ENCODE data around the gene UBE2B.
A peak's percentile ranks its signal among the peaks of the same experiment; 100 is the strongest.
"Not testable (repeated sequence)": the region's sequence is repeated elsewhere in the genome, so short reads cannot be mapped to it uniquely, and the experiment has no call there.

The UBE2B gene

DNA sequence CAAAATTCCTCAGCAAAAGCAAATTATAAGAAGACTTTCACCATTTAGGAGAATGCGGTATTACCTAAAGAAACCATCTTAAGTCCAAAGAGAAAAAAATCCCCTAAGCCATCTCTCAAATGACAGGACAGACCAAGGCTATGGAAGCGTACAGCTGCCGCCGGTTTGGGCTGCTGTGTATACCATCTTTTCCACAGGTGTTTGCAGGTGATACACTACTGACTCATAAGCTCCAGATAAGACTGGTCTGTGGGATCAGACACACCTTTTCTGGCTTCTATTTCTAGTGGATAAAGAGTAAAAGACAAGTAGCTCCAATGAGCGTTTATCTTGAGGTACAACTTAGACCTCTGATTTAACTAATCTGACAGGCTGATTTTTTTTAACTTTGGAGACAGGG, 32.6 kb downstream of the UBE2B start:
- no peak for DNase-seq

DNA sequence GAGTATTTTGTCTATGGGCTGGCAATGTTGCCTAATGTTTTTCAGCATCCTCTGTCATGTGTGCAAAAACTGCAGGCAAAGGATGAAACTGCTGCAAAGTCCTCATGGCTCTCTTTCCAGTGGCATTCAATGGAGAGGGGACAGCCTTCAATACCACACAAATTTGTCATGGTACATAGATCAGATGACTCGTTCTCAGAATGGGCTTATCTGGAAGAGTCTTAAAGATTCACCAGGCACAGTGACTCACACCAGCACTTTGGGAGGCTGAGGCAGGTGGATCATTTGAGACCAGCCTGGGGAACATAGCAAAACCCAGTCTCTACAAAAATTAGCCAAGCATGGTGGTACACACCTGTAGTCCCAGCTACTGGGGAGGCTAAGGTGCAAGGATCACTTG, 35.0 kb downstream of the UBE2B start:
- peak; percentile 22 for DNase-seq

DNA sequence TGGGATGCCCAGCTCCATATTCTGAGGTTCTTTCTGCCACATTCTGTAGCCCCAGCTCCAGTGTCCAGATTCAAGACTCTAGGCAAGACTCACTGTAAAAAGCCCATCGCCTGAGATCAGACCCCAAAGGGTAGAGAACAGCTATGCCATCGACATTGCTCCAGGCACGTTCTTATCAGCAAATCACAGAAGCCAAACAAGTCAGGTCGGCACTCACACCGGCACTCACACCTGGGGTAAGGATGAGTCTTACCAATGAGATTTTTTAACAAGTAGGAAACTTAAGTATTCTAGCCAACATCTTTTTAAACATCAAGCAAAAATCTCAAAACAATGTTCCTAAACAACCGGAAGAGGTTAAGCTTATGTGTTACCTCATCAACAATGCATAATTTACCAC, 38.0 kb downstream of the UBE2B start:
- no peak for DNase-seq

DNA sequence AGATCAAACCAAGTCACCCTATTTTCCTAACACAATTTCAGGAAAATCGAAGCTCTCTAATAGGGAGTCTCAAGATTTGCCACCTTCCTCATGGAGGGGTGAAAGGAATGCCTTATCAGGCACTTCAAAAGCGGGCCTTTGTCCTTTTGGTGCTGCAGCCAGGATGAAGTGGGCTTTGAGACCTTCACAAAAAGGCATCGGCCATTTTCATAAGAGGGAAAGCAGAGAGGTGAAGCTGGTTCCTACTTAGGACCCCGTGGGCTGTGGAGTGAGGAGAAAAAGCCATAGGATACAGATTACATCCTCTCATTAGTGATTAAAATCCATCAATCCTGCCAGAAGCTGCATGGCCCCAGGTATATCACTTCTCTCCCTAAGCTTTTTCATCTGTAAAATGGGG, 39.5 kb downstream of the UBE2B start:
- no peak for DNase-seq

DNA sequence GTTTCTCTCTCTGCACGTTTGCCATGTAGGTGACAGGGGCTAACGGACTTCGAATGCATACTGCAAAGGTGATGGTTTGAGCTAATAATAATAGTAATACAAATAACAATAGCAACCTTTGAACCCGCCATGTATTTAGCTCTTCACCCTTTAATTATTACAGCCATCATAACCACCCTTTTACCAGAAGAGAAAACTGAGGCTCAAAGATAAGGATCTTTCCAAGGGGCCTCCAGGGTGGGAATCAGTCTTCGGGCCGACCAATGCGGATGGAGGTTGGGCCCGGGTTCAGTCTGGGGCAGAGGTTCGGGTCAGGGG, 39.8 kb downstream of the UBE2B start:
- no peak for DNase-seq

DNA sequence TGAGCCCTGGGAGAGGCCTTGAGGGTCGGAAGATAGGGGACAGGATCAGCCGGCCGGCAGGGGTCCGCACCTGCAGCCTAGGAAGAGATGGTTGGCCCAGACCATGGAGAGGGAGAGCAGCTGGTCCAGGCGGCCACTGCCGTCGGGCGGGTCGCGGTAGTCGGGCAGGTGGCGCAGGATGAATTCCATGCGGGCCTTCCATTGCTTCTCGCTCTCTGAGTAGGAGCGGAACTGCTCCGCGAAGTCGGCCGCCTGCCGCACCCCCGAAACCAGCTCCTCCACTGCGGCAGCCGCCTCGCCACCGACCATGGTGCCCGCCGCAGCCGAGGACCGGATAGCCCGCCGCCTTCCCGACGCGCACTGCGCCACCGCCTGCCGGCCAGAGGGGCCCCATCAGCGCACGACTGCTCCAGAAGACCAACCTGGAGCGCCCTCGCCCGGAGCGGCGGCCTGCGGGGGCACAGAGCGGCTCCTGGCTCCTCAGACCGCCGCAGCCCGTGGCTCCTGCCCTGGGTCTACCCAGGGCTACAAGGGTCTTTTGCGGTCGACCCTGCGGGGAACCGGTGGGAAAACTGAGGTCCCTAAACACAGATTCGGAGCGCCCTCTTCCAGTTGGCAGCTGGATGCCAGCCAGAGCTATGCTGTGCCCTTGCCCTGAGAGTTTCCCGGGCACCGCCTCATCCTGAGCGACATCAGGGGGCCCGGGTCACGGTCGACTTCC, 40.3 kb downstream of the UBE2B start, which contains the start of gene CDKN2AIPNL:
Gene CDKN2AIPNL (minus strand): TSS at position 336 of the 721 bp plus-strand sequence. CDS start 27 bp downstream, at position 309.
- peak; percentile 84 for DNase-seq

DNA sequence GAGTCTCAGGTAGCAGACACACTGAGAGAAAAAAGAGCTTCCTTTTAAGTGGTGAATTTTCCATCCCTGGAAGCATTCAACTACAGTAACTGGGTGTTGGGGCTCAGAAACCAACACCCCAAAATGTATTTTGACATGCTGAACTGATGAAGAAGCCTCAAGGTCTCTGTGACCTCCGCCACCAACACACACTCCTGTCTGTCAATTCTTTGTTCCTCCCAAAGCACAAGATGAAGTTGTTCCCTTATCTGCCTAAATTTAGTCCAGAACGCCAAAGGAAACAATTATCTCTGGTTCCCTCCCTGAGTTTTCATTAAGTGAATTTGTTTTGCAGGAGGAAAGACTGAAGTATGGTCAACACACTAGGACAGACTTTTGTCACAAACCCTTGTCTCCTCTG, 41.7 kb downstream of the UBE2B start:
- no peak for DNase-seq

DNA sequence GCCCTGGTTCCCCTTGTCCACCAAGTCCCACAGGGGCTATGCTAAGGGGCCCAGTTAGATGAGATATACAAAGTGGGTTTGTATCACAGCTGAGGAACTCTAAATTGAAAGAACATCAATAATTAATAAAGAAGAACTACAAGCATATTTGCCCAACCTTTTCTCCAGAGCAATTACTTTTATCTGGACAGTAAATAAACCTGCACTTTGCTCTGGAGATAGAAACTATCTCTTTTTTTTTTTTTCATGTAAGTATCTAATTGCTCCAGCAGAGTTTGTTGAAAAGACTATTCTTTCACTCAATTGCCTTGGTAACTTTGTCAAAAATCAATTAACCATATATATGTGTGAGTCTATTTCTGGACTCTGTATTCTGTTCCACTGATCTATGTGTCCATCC, 46.3 kb downstream of the UBE2B start:
- no peak for DNase-seq

DNA sequence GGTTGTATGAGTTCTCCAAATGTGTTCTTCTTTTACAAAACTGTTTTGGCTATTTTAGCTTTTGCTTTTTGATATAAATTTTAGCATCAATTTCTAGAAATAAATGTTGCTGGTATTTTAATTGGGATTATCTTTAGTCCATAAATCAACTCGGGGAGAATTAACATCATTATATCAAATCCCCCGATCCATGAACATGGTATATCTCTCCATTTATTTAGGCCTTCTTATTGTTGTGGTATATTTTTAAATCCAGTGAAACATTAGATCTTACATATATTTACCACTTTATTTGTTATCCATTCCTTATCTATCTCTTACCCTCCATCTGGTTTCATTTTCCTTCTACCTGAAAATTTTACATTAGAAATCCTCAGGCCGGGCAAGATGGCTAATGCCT, 47.6 kb downstream of the UBE2B start:
- no peak for DNase-seq

DNA sequence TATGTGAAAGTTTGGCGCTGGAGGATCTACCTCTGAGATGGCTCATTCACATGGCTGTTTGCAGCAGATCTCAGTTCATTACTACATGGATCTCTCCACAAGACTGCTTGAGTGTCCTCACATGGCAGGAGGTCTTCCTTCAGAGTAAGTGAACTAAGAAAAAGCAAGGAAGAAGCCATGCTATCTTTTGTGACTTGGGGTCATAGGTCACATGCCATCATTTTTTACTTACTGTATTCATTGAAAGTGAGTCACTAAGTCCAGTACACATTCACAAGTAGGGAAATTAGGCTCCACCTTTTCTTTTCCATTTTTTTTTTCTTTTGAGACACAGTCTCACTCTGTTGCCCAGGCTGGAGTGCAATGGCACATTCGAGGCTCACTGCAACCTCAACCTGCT, 49.0 kb downstream of the UBE2B start:
- DNase-seq, result no peak

DNA sequence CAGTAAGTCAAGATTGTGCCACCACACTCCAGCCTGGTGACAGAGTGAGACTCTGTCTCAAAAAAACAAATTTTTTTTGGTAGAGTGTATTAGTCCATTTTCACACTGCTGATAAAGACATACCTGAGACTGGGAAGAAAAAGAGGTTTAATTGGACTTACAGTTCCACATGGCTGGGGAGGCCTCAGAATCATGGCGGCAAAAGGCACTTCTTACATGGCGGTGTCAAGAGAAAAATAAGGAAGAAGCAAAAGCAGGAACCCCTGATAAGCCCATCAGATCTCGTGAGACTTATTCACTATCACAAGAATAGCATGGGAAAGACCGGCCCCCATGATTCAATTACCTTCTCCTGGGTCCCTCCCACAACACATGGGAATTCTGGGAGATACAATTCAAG, 49.7 kb downstream of the UBE2B start:
- DNase-seq, result not testable (repeated sequence)

DNA sequence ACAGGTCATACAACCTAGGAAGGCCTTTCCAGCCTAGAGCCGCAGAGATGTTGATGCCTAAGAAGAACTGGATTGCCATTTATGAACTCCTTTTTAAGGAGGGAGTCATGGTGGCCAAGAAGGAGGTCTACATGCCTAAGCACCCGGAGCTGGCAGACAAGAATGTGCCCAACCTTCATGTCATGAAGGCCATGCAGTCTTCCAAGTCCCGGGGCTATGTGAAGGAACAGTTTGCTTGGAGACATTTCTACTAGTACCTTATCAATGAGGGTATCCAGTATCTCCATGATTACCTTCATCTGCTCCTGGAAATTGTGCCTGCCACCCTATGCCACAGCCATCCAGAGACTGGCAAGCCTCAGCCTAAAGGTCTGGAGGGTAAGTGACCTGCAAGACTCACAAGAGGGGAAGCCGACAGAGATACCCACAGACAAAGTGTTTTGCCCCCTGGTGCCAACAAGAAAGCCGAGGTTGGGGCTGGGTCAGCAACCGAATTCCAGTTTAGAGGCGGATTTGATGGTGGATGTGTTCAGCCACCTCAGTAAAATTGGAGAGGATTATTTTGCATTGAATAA, 51.5 kb downstream of the UBE2B start:
- no peak for DNase-seq

DNA sequence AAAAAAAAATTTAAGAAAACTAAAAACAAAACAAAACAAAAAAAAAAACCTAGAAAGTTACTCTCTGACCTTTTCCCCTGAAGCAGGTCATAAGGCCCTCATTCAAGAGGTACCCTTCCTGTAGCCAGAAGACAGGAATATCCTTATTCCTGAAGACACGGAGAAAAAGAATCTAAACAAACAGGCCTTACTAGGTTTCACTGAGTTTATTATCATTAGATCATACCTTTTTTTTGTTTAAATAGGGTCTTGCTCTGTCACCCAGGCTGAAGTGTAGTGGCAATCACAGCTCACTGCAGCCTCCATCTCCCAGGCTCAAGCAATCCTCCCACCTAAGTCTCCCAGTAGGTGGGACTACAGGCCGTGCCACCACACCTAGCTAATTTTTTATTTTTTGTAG, 52.0 kb downstream of the UBE2B start:
- DNase-seq, result no peak

DNA sequence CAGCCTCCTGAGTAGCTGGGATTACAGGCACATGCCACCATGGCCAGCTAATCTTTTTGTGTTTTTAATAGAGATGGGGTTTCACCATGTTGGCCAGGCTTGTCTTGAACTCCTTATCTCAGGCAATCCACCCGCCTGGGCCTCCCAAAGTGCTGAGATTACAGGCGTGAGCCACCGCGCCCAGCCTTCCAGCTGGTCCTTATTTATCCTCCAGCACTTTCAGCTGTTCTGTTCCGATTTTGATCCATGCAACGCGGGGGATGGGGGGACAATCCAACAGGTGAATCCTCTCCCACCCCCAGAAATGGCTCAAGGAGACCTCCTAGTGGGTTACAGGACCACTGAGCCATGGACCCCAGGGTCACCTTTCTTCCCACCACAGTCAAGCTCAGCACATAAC, 55.0 kb downstream of the UBE2B start:
- no peak for DNase-seq

DNA sequence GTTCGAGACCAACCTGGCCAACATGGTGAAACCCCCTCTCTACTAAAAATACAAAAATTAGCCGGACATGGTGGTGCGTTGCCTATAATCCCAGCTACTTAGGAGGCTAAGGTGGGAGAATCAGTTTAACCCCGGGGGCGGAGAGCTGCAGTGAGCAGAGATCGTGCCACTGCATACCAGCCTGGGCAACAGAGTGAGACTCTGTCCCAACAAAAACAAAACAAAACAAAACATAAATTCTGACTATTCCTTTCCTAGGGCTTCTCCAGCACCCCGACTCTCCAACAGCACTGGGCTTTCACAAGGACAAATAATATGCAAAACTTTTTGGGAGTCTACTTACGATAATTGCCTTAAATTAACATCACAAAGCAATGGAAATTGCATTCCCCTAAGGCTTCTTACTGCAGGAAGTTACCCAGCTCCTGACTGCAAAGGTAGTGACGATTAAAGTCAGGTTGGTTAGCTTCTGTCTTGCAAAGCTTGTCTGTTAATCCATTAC, 56.2 kb downstream of the UBE2B start:
- no peak for DNase-seq

DNA sequence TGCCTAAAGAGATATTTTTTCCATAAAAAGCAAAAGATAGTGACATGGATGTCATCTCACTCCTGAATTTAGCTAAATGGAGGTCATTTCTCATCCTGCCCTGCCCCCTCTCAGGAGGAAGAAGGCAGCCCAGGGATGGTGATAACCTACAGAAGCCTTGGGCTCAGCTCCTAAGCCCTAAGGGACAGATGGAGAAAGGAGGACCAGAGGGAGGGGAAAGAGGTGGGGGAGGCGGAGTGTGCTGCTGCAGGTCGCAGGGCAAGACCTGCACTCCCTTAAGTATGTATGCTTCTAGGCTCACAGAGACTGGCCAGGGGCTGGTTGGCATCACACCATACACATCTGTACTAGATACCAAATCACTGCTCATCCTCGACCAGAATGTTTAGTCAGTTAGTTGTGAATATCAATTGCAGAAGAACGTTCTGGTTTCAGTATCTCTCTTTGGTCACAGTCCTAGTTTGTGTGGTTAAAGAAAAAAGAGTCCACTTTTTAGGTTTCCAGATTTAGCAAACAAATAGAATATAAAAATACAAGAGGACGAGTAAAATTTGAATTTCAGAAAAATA, 58.7 kb downstream of the UBE2B start:
- DNase-seq, result no peak

DNA sequence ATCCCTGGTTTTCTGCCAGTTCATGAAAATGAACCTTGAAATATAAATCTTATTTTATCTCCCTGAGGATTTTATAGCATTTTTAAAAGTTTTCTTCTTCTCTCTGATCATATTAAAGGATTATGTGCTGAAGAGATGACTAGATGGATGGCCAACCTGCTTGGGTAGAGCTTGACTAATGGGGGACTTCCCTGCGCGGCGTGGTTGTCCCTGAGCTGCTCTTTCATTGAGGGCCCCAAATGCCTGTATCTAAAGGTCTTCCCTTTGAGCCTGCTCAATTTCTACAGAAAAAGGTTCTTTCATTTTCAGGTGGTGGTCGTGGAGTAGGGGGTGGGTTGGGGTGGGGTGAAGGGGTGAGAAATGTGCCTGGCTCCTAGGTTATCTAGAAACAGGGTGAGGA, 60.8 kb downstream of the UBE2B start:
- no peak for DNase-seq

DNA sequence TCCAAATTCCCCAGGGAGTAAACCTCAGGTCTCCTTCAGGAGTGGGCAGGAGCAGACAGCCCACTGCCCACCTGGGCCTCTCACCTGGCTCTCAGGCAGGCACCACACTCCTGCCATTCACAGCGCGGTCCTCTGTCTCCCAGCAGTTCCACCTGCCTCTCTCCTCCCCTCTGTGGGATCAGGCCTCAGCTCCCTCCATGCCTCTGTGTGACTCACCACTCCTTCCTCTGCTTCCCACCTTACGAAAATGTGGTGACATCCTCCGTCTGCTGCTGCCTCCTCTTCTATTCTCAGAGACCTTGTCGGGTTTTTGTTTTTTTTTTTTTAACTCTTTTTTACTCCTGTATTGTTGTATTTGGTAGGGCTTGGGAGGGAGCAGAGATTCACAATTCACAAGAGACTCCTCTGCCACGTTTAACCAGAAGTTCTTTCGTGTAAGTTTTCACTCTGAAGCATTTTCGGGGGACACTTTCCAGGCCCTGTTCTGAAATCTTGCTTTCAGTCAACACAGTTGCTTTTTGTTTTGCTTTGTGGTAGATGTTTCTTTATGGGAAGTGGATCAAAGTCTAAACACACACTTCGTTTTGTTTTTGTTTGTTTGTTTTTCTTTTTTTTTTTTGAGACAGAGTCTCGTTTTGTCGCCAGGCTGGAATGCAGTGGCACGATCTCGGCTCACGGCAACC, 61.4 kb downstream of the UBE2B start:
- no peak for DNase-seq

DNA sequence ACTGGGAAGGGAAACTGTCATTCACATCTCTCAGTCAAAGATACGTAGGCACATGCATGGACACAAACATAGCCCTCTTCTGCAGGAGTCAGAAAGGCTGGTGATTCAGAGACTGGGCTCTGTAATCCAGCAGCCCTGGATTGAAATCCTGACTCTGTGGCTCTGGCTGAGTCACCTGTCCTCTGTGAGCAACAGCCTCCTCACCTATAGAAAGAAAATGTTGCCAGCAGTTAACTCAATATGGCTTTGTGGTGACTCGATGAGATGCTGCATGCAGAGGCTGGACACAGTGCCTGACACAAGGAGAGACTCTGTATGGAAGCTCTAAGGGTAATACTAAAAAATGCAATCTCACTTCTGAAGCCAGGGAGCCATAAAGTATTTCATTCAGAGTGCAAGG, 64.2 kb downstream of the UBE2B start:
- peak; percentile 68 for DNase-seq

DNA sequence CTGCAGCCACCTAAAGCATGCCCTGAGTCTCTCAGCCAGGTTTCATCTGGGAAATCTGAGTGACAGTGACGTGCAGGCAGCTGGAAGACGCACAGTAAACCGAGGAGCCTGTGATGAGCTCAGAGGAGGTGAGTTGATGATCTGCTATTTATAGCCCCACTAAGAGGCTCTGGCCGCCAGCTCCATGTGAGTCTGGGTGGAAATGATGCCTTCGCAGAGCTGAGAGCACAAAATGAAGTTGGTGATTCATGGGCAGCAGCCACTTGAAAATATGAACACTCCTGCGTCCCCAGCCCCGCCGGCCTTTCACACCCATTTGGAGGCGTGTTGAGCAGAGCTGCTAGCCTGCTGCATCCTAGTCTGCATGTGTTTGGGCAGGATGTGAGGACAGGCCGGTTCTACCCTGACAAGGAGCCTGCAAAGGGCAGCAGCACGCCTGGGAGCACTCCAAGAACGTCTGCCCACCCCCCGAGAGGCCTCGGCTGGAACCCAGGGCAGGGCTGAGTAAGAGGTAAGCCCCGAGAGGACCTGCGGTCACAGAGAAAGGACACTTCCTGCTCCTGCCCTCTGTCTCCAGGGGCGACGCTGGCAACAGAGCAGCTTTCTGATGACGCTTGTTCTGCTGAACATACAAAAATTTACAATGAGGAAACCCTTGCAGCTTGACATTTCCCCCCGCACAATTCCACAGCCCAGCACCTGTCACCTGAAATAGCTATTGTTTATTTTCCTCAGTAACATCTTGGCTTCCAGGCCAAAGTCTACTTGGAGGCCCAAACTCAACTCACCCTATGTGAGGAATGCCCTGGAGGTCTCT, 65.4 kb downstream of the UBE2B start:
- peak; percentile 91 for DNase-seq

DNA sequence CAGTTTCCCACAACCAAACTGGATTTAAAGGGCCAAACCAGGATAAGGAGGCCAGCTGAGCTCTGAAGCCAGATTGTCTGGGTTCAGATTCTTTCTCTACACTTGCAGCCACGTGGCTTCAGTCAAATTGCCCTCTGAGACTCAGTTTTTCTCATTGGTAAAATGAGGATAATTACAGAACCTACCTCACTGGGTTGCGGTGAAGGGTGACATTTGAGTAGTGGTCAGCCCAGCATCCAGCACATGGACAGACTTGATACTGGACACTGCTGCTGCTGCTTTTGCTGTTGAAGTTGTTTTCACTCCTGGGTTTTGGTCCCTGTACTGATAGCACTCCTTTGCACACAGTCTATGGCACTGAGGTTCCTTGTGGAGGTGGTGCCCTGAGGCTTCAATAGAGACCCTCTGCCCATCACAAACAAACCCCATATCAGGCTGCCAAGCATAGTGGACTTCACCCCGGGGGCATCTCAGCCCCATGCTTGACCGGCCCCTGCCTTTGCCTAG, 66.0 kb downstream of the UBE2B start:
- no peak for DNase-seq

DNA sequence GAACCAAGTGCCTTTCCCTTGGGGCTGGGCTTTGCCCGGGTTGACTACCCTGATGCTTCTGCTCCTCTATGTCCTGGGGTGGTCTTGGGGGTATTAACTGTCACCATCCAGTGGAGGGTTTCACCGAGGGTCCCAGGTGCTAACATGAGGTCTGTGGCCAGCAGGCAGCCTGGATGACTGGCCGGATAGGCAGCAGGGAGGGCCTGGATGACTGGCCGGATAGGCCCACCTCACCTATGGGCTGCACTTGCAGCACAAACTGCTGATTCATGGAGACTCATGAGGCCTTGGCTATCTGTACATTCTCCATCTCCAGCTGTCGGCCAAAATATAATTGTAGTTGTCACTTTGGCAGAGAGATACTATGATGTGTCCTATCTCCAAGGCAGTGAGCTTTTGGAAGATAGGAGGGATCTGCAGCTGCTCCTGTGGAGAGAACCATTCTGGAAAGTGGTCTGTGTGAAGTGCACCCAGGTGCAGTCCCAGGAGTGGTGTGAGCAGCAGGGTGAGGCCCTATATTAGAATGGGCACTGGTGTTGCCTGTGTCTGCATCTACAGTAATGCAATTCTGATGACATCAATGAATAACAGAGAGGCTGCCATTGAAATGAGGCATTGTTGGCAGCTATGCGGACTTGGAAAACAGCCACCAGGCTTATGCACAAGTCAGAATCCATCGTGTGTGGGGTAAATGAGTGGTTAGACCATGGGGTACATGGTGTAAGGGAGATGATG, 66.6 kb downstream of the UBE2B start:
- peak; percentile 74 for DNase-seq
